Lung (tissue), 12 donors: ENCODE data around the gene BRD4. TPM values are rescaled to one million over a fixed set of nuclear protein-coding genes. Genes with fewer than 3 reads are reported as not detected.

Experiments
- ATAC-seq: fragments of 200-7000 bp; cut with Tn5 transposase; one replicate; pipeline ENCODE4 v1.9.1; 2020; ENCODE audit warnings: moderate number of reproducible peaks; ENCODE audit not compliant: insufficient read depth, low FRiP score
- DNase-seq, 3 donors: peaks; one replicate each; pipeline ENCODE4 v3.0.0-alpha.2; 2013 to 2017
- H3K27ac ChIP-seq, 2 donors: one replicate each; pipeline ENCODE4 v1.5.1; 2013; ENCODE audit warnings: mild to moderate bottlenecking in 2 of 2, moderate library complexity in 2 of 2, control low read depth in 1 of 2, inconsistent platforms in 1 of 2, low read depth in 1 of 2, low read length in 1 of 2
- H3K27me3 ChIP-seq, 3 donors: one replicate each; pipeline ENCODE4 v1.5.1; 2013; ENCODE audit warnings: low read length in 2 of 3; ENCODE audit not compliant: control insufficient read depth in 3 of 3, insufficient read depth in 3 of 3
- H3K36me3 ChIP-seq, 4 donors: one replicate each; pipeline ENCODE4 v1.5.1; 2013; ENCODE audit warnings: low read length in 4 of 4, mild to moderate bottlenecking in 1 of 4, moderate library complexity in 1 of 4; ENCODE audit not compliant: control insufficient read depth in 4 of 4, insufficient read depth in 4 of 4
- H3K4me1 ChIP-seq, 5 donors: one replicate each; pipeline ENCODE4 v1.5.1; 2013; ENCODE audit warnings: low read length in 5 of 5, mild to moderate bottlenecking in 2 of 5, moderate library complexity in 1 of 5; ENCODE audit not compliant: control insufficient read depth in 5 of 5, insufficient read depth in 5 of 5
- H3K4me3 ChIP-seq: one replicate; pipeline ENCODE4 v1.5.1; 2013; ENCODE audit warnings: mild to moderate bottlenecking, control low read depth, moderate library complexity
- H3K9ac ChIP-seq, 2 donors: one replicate each; pipeline ENCODE4 v1.5.1; 2013; ENCODE audit warnings: low read length in 2 of 2, control low read depth in 1 of 2; ENCODE audit not compliant: insufficient read depth in 1 of 2
- H3K9me3 ChIP-seq, 4 donors: one replicate each; pipeline ENCODE4 v1.5.1; 2013; ENCODE audit warnings: low read length in 3 of 4, mild to moderate bottlenecking in 1 of 4, moderate library complexity in 1 of 4; ENCODE audit not compliant: control insufficient read depth in 4 of 4, insufficient read depth in 3 of 4
- WGBS, 2 donors: extraction: QIAGEN DNeasy Blood & Tissue Kit; methylation state at CpG; one replicate each; pipeline ENCODE4 v1.1.7; 2013; 5-methylcytosine and 5-hydroxymethylcytosine counted together
- polyA plus RNA-seq, 2 donors: library from polyadenylated mRNA; stranded (reverse); fragments of 200-250 nt; gene quantifications; one replicate each; pipeline ENCODE4 v1.2.1, GENCODE V29; 2013
- total RNA-seq, 2 donors: library from RNA; depleted of rRNA in 1 of 2; stranded (reverse); fragments of >200 nt in 1 of 2; gene quantifications; one replicate each; pipeline ENCODE4 v1.2.1, GENCODE V29; 2014 to 2021
- TF ChIP-seq, protein P1 (sequence below): IDR thresholded peaks from 2 replicates; pipeline ENCODE4 v1.5.1; 2012; ENCODE audit warnings: mild to moderate bottlenecking; ENCODE audit errors: control extremely low read depth, extremely low read depth
- donor health status: control.
- donor health status: control.
- donor health status: Bipolar disorder and iron deficiency.
- donor health status: healthy.
- donor health status: DM: yes; HTN: yes; CAD: no.

BRD4 gene
- total and polyA plus RNA-seq, 4 donors, result 23.2 to 89.0 (median 37.7) TPM

DNA sequence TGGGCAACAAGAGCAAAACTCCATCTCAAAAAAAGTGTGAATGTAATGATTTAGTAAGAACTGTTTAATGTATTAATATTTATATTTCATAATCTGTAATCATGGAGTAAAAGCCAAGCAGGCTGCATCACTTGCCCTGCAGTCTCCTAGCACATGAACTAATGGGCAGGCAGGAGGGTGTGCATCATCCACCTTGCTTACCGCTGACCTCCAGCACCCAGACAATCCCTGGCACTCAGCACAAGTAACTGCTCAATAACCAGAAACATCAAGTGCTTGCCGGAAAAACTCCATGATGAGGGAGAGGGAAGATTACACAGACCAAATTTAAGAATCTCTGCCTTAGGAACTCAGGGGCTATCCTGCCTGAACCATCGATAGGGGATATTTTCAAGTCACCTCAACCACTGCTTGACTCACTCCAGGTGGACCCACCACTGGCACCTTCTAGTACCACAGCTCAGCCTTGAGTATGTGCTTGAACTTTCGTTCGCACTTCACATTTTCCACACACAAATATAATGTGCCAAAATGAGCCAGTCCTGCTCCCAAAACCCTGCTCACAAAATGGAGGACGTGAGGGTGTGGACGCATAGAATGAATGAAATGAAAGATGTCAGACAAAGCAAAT lies 18.6 kb downstream of the BRD4 start:
- DNase-seq (no peak), ATAC-seq (no peak)
- peaks cover 0 to 2% (median 1%) of the 10 kb centered on the region in 4 donors for H3K36me3 ChIP-seq
- no peak overlapping the region for H3K4me3 ChIP-seq
- WGBS, 2 donors, result 56 to 80% methylated on average over 7 of the region's 7 CpGs
- peaks cover 23 to 50% (median 29%) of the 10 kb centered on the region in 5 donors for H3K4me1 ChIP-seq
- H3K9ac ChIP-seq, result no peak overlapping the region
- TF ChIP-seq, protein P1, sequence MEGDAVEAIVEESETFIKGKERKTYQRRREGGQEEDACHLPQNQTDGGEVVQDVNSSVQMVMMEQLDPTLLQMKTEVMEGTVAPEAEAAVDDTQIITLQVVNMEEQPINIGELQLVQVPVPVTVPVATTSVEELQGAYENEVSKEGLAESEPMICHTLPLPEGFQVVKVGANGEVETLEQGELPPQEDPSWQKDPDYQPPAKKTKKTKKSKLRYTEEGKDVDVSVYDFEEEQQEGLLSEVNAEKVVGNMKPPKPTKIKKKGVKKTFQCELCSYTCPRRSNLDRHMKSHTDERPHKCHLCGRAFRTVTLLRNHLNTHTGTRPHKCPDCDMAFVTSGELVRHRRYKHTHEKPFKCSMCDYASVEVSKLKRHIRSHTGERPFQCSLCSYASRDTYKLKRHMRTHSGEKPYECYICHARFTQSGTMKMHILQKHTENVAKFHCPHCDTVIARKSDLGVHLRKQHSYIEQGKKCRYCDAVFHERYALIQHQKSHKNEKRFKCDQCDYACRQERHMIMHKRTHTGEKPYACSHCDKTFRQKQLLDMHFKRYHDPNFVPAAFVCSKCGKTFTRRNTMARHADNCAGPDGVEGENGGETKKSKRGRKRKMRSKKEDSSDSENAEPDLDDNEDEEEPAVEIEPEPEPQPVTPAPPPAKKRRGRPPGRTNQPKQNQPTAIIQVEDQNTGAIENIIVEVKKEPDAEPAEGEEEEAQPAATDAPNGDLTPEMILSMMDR, result no peak
- H3K27ac ChIP-seq, result peak overlapping the region in 1 of 2 donors; percentile 70
- no peaks in the 10 kb centered on the region for H3K9me3 ChIP-seq
- H3K27me3 ChIP-seq, result no peaks in the 10 kb centered on the region

DNA sequence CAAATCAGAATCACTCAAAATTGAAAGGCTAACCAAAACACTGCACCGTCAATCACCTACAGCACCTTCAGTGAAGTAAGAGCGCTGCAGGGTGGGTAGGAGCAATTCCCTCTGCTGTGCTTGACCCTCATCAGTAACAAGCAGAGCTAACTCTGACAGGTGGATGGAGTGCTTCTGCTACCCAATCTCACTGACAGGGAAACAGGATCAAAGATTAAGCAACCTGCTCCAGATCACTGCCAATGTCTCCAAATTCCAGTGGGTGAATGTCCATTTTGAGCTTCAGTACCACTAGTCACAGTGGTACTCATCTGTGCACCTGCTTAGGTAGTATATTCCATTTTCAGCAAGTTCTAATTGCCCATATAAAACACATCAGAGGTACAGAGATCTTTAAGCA lies 25.2 kb downstream of the BRD4 start:
- TF ChIP-seq, protein P1, result no peak
- peaks cover 0 to 1% (median 0%) of the 10 kb centered on the region in 4 donors for H3K9me3 ChIP-seq
- H3K9ac ChIP-seq, result no peak overlapping the region
- 86 to 93% methylated on average over 2 of the region's 2 CpGs for WGBS, 2 donors
- H3K4me1 ChIP-seq, result peaks cover 9 to 23% (median 19%) of the 10 kb centered on the region in 5 donors
- H3K4me3 ChIP-seq, result no peak overlapping the region
- peak overlapping the region in 1 of 2 donors; percentile 9 for H3K27ac ChIP-seq
- peaks cover 0 to 2% (median 0%) of the 10 kb centered on the region in 4 donors for H3K36me3 ChIP-seq
- no peak for DNase-seq
- H3K27me3 ChIP-seq, result no peaks in the 10 kb centered on the region
- no peak for ATAC-seq

DNA sequence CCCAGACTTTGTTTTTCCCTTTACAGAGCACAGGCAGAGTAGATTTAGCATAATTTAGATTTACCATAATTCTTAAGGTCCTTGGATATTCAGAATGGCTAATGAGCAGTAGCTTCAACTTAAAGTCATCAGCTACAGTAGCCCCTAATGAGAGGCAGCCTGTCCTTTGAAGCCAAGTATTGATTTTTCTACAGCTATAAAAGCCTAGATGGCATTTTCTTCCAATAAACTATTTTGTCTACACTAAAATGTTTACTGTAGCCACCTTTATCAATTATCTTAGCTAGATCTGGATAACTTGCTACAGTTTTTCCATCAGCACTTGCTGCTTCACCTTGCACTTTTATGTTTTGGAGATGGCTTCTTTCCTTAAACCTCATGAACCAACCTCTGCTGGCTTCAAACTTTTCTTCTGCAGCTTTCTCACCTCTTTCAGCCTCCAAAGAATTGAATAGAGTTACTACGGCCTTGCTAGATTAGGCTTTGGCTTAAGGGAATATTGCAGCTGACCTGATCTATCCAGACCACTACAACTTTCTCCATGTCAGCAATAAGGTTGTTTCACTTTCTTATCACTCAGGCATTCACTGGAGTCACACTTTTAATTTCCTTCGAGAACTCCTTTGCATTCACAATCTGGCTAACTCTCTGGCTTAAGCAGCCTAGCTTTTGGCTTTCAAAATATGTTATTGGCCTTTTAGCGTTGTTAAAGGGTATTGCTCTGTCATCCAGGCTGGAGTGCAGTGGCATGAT lies 26.6 kb downstream of the BRD4 start:
- Histone ChIP-seq H3K9me3 (peaks cover 0 to 1% (median 0%) of the 10 kb centered on the region in 4 donors), H3K27ac (no peak overlapping the region), H3K27me3 (no peaks in the 10 kb centered on the region), H3K4me3 (no peak overlapping the region), H3K4me1 (peaks cover 9 to 28% (median 19%) of the 10 kb centered on the region in 5 donors), H3K9ac (no peak overlapping the region), H3K36me3 (no peaks in the 10 kb centered on the region)
- WGBS, 2 donors, result 80 to 95% methylated on average over 3 of the region's 3 CpGs
- TF ChIP-seq, protein P1, result no peak
- no peak for ATAC-seq
- DNase-seq, result no peak
